Limb (tissue), 2 donors: ENCODE measurements around the gene ZSCAN26.
"Not testable (repeated sequence)": the region's sequence is repeated elsewhere in the genome, so short reads cannot be mapped to it uniquely, and the experiment has no call there.

Experiments
- DNase-seq, 2 donors: peaks; one replicate each; pipeline ENCODE4 v3.0.0-alpha.2; 2016; ENCODE audit errors: extremely low spot score in 2 of 2

The ZSCAN26 gene

DNA sequence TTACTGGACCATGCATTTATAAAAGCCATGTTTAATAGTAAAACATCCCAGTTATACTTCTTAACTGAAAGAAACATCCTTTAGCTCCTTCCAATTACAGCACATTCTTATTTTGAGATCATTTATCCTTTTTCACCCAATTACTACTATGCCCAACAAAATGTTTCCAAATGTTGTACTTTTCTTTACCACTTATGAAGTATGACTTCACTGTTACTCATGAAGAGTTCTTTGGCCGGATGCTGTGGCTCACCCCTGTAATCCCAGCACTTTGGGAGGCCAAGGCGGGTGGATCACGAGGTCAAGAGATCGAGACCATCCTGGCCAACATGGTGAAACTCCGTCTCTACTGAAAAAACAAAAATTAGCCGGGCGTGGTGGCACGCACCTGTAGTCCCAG lies 50.9 kb downstream of the ZSCAN26 start:
- DNase-seq: not testable (repeated sequence)

- DNase-seq: no peak
Measured at GRCh38 chr6:28322661-28323060, 55.7 kb downstream of the ZSCAN26 start.

DNA sequence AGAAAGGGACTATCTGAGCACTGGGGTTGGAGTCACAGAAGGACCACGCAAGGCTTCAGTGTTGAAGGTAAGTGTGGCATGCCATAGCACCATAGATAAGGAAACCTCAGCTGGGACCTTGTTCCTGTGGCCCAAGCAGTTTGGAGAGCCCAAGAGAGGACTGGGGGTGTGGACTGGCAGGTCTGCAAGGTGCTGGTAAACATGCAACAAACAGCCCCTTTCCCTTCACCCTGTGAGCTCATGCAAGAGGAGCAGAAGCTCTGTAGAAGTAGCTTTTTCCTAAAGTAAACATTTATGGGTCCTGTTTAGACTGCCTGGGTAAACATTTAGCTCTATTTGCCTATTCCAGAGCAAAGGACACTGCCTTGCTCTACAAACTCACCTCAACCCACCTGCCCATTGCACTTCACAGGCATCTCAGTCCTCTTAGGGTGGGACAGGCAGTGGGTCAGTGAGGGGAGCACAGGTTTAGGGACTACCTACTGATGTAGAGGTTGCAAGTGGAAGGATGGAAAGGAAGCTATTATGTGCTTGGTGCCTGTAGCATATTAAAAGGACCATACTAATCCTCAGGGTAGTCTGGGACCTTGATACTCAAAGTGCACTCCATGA lies 57.0 kb downstream of the ZSCAN26 start:
- no peak for DNase-seq

DNA sequence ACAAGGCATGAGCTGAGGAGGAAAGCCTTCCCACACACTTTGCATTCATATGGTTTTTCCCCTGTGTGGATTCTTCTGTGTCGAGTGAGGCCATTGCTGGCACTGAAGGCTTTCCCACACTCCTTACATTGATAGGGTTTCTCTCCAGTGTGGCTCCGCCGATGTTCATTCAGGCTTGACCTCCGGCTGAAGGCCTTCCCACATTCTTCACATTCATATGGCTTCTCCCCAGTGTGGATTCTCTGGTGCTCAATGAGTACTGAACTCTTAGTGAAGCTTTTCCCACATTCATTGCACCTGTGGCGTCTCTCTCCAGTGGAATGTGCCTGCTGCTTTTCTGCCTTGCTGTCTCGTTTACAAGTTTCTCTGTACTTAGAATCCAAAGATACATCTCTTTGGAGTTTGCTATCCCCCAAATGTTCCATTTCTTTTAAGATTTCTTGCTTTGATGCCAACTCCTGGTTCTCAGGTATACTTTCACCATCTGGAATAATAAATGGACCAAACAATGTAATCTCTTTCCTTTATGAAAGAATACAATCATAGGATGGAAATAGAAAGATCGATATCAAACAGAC lies 59.5 kb downstream of the ZSCAN26 start:
- no peak for DNase-seq
